ENCODE data around the gene ADAMTS3.

ADAMTS3 gene

GRCh38 chr4:72275381-72275780 is 293.6 kb downstream of the ADAMTS3 start:
- no peak for DNase-seq

- no peak for DNase-seq
Measured at GRCh38 chr4:72274251-72274650, 294.8 kb downstream of the ADAMTS3 start.

GRCh38 chr4:72255269-72255668 is 313.8 kb downstream of the ADAMTS3 start:
- DNase-seq = no peak

- DNase-seq = peak in 1 of 2 experiments; percentile 33
Measured at GRCh38 chr4:72243641-72244040, 325.4 kb downstream of the ADAMTS3 start.

GRCh38 chr4:72239487-72240116 is 329.4 kb downstream of the ADAMTS3 start:
- no peak for DNase-seq
